ENCODE data around the gene PIP4K2C. TPM values are rescaled to one million over a fixed set of nuclear protein-coding genes. Genes with fewer than 3 reads are reported as not detected.

PIP4K2C gene
- total and polyA plus RNA-seq, 10 of the 15 experiments (the other 5 are each of a cell fraction or from before 2014, with no cell fraction given) = 4.8 to 25.1 (median 14.9) TPM

DNA sequence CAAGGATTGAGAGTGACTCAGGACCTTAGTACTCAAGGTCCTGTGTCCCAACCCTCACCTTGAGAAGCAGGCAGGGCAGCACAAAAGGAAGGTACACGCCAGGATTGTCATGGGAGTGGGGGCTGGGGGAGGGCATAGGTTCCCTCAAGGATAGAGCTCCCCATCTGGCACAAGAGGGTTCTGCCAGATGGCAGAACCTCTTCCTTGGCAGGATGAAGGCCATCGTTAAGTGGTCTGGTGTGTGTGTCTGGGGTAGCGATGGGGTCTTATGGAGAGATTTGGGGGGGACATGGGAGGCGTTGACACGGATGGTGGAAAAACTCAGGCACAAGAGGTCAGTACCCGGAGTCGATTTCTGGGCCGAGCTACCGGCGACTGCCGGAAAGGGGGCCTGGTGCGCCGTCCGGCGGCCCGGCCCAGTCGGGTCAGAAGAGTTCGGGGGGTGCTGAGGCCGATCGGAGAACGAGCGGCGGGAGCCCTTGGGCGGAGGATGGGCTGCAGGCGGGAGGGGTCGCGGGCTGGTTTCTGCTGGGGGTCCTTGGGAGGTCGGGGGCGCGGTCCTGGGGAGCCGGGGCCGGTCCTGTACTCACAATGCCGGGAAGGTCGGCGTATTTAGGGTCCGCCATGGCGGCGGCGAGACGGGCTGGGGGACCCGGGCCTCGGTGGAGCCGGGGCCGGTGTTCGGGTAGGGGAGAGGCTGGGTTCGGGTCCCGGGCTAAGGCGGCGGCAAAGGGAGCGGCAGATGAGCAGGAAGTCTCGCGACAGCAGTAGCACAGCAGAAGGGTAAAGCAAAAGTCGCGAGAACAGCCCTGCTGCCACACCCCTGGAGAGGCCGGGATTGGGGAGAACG lies 44.3 kb upstream of the PIP4K2C start, which contains the start of gene DCTN2:
Gene DCTN2, minus strand, starts transcription at position 755 of the 850 bp plus-strand sequence. Its CDS starts 129 bp downstream, at position 626.
- peak; percentile 92 for DNase-seq (ENCODE audit: low read depth, low spot score)
- Histone ChIP-seq H4K20me1 (ENCODE audit: control insufficient read depth, insufficient read depth) (no peaks in the 10 kb centered on the region), H3K4me3 (peak within 1 kb of the TSS; percentile 87), H3K27ac (ENCODE audit: control insufficient read depth, insufficient read depth) (peak within 1 kb of the TSS; percentile 67), H3K79me2 (ENCODE audit: control insufficient read depth, insufficient read depth, low read length) (peaks cover 19% of the 10 kb centered on the region), H3K27me3 (replicated peaks in 1 of 2; ENCODE audit: control insufficient read depth in 2 of 2, insufficient read depth in 2 of 2, low read length in 1 of 2) (no peaks in the 10 kb centered on the region; a peak in 2 of 4 replicates), H3K9me3 (replicated peaks; ENCODE audit: control insufficient read depth, insufficient read depth, low read length) (no peaks in the 10 kb centered on the region), H2AFZ (ENCODE audit: control insufficient read depth, low read depth, low read length) (peak within 1 kb of the TSS; percentile 67), H3K4me2 (ENCODE audit: control insufficient read depth, insufficient read depth) (peak within 1 kb of the TSS; percentile 98), H3K4me1 (ENCODE audit: control insufficient read depth, insufficient read depth, low read length) (peaks cover 9% of the 10 kb centered on the region; the same call in 1 of the 2 replicates), H3K36me3 (ENCODE audit: control insufficient read depth in 2 of 2, insufficient read depth in 2 of 2, low read length in 1 of 2) (no peaks in the 10 kb centered on the region), H3K9ac (ENCODE audit: control insufficient read depth, insufficient read depth, low read length) (peak within 1 kb of the TSS; percentile 89)
- in situ Hi-C loops (cut with MboI) = no loop called here
- SMC1A ChIA-PET (ENCODE audit: uncharacterized antibody, unreplicated experiment) = interaction anchor here (0.7 to 1.9 kb wide), 5 partner anchors 8 to 317 kb away, joined by 3 to 6 read pairs (median 5); partner anchors contain the start of genes GLI1 and SHMT2
- peak; percentile 94 for FAIRE-seq
- under 1% methylated on average over 50 of the region's 56 CpGs for WGBS (ENCODE audit: insufficient coverage, insufficient replicate concordance, low lambda C conversion rate, missing lambda C conversion rate)
- CTCF ChIA-PET = interaction anchor here (0.6 to 1.8 kb wide), 12 partner anchors 15 to 226 kb away, joined by 3 to 8 read pairs (median 4); partner anchors contain the start of gene DDIT3
- BruUV-seq (replicated peaks) = no TSS peak
- intact Hi-C loops (cut with micrococcal nuclease; ENCODE audit: unreplicated experiment) = loop anchor here (2.0 kb wide), 1 partner anchor 24 kb away; the partner anchor contains the start of gene MBD6
- ATAC-seq = peak; percentile 97
- POLR2A ChIA-PET = interaction anchor here (0.5 to 2.1 kb wide), 6 partner anchors 11 to 1543 kb away, joined by 3 to 11 read pairs (median 4); partner anchors contain the start of gene MBD6
- RAD21 ChIA-PET (ENCODE audit: unreplicated experiment) = interaction anchor here (0.8 to 1.8 kb wide), 6 partner anchors 9 to 88 kb away, joined by 3 to 11 read pairs (median 4); partner anchors contain the start of gene ARHGAP9
- TF ChIP-seq TCF7 (IDR thresholded peaks at IDR 0.05; ENCODE audit: borderline replicate concordance) (no peak), RELA (IDR thresholded peaks at IDR 0.05; ENCODE audit: borderline replicate concordance, partially characterized antibody) (peak; percentile 38), YY1 (IDR thresholded peaks at IDR 0.05; ENCODE audit: low read depth, low read length) (no peak; the same call in 1 of the 2 replicates), MXI1 (IDR thresholded peaks at IDR 0.05; ENCODE audit: low read depth, low read length) (peak; percentile 22; the same call in 1 of the 2 replicates), POU2F2 (IDR thresholded peaks at IDR 0.05; ENCODE audit: borderline replicate concordance, low read depth, low read length) (0 out of 3 replicates have a peak, but pooled peaks have one; percentile 33), JUNB (IDR thresholded peaks at IDR 0.05) (0 out of 2 replicates have a peak, but pooled peaks have one; percentile 17), RBBP5 (conservative IDR thresholded peaks at IDR 0.05) (no peak), CHD2 (IDR thresholded peaks at IDR 0.05; ENCODE audit: borderline replicate concordance, low read depth, low read length) (peak; percentile 99), STAT1 (conservative IDR thresholded peaks at IDR 0.05) (0 out of 2 replicates have a peak, but pooled peaks have one; percentile 22), GABPA (IDR thresholded peaks at IDR 0.05; ENCODE audit: low read depth) (no peak), POLR2A (IDR thresholded peaks at IDR 0.05; ENCODE audit: low read depth, low read length) (peak; percentile 76), PAX8 (IDR thresholded peaks at IDR 0.05) (no peak), MTA3 (IDR thresholded peaks at IDR 0.05; ENCODE audit: borderline replicate concordance, low read length) (peak; percentile 47; the same call in 1 of the 2 replicates), POLR2AphosphoS5 (IDR thresholded peaks at IDR 0.05; ENCODE audit: low read length) (peak; percentile 68), TAF1 (IDR thresholded peaks at IDR 0.05; ENCODE audit: borderline replicate concordance, low read depth, low read length) (0 out of 2 replicates have a peak, but pooled peaks have one; percentile 40), RAD21 (IDR thresholded peaks at IDR 0.05; ENCODE audit: insufficient read depth, low read depth, low read length) (peak; percentile 20; the same call in 1 of the 2 replicates), SREBF1 (IDR thresholded peaks at IDR 0.05; ENCODE audit: low read length) (no peak), HDGF (IDR thresholded peaks at IDR 0.05) (peak; percentile 90), SP1 (IDR thresholded peaks at IDR 0.05; ENCODE audit: low read depth, low read length) (peak; percentile 36), LARP7 (IDR thresholded peaks at IDR 0.05) (peak; percentile 10; the same call in 1 of the 2 replicates), NFYB (IDR thresholded peaks at IDR 0.05; ENCODE audit: insufficient read depth, low read depth, low read length) (peak; percentile 28; the same call in 1 of the 2 replicates)
- TF ChIP-seq, protein P1, sequence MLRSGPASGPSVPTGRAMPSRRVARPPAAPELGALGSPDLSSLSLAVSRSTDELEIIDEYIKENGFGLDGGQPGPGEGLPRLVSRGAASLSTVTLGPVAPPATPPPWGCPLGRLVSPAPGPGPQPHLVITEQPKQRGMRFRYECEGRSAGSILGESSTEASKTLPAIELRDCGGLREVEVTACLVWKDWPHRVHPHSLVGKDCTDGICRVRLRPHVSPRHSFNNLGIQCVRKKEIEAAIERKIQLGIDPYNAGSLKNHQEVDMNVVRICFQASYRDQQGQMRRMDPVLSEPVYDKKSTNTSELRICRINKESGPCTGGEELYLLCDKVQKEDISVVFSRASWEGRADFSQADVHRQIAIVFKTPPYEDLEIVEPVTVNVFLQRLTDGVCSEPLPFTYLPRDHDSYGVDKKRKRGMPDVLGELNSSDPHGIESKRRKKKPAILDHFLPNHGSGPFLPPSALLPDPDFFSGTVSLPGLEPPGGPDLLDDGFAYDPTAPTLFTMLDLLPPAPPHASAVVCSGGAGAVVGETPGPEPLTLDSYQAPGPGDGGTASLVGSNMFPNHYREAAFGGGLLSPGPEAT (IDR thresholded peaks at IDR 0.05; ENCODE audit: low read depth) = 0 out of 2 replicates have a peak, but pooled peaks have one; percentile 26
- TF ChIP-seq, protein P2, sequence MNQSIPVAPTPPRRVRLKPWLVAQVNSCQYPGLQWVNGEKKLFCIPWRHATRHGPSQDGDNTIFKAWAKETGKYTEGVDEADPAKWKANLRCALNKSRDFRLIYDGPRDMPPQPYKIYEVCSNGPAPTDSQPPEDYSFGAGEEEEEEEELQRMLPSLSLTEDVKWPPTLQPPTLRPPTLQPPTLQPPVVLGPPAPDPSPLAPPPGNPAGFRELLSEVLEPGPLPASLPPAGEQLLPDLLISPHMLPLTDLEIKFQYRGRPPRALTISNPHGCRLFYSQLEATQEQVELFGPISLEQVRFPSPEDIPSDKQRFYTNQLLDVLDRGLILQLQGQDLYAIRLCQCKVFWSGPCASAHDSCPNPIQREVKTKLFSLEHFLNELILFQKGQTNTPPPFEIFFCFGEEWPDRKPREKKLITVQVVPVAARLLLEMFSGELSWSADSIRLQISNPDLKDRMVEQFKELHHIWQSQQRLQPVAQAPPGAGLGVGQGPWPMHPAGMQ (IDR thresholded peaks at IDR 0.05; ENCODE audit: borderline replicate concordance) = peak; percentile 90
